ENCODE measurements around the gene COL8A2.

- TF ChIP-seq CTCF (IDR thresholded peaks at IDR 0.05) (no peak), POLR2A (IDR thresholded peaks at IDR 0.05) (no peak)
Measured at GRCh38 chr1:36122062-36123030, 2.7 kb downstream of the COL8A2 start.

All from testis (tissue), 2 donors.